ENCODE data around the gene REV1. TPM values are rescaled to one million over a fixed set of nuclear protein-coding genes. Genes with fewer than 3 reads are reported as not detected.

REV1 gene
- total and polyA plus RNA-seq, 2 of the 8 experiments (the other 6 are each of a cell fraction or from before 2014, with no cell fraction given), result 16.6 to 34.3 TPM

DNA sequence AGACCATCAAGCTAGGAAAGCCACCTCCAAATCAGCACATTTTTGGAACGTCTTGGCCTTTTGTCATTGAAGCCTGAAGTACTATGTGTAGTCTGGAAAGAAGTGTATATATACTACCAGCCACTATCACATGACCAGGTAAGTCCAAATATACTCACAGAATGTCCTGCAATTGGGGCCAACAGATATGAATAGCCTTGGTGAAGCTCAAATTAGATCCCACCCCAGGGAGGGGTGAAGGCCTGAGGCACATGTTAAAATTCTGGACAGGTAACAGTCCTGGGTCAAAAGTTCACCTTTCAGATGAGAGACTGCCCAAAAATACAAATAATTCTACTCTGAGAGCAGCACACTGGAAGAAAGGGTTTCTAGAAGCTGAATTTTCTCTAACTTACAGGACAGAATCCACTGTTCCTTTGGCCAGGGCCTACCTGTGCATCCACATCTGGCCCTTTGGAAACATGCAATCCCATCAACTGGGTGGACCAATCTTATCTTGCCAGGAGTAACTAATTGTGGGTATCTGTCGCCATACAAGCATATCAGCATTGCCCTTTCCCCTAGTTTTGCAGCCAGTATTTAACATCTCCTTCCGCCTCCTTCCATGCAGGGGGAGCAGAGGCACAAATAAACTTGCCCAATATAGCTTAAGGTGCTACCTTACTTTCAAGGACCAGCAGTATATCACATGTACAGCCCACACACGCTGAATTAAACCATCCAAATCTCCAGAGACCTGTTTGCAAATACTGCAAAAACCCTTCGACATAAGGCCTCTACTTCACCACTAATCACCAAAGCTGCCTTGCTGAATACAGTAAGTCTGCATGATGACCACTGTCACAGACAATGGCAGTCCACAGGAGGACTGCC is 84.8 kb downstream of the REV1 start:
- Histone ChIP-seq H2BK12ac (ENCODE audit: low read depth, low read length) (no peak overlapping the region), H3K9me3 (ENCODE audit: insufficient read depth in 2 of 2, low read depth in 1 of 2, low read length in 1 of 2) (no peaks in the 10 kb centered on the region), H3K36me3 (ENCODE audit: control insufficient read depth in 2 of 4, insufficient read depth in 4 of 4, low read length in 3 of 4) (peaks cover 4 to 78% (median 43%) of the 10 kb centered on the region in 4 experiments), H3K27ac (ENCODE audit: low read depth, low read length) (no peak overlapping the region), H2BK15ac (ENCODE audit: low read length) (no peak overlapping the region), H3K9ac (replicated peaks in 1 of 4; ENCODE audit: extremely low read depth in 1 of 4, low read depth in 3 of 4, low read length in 3 of 4) (no peak overlapping the region), H3K4me2 (ENCODE audit: insufficient read depth in 1 of 2, low read depth in 2 of 2, low read length in 2 of 2) (no peak overlapping the region), H3K4me1 (replicated peaks in 1 of 4; ENCODE audit: control insufficient read depth in 3 of 4, insufficient read depth in 4 of 4, low read length in 3 of 4) (peaks cover 0 to 4% (median 2%) of the 10 kb centered on the region in 4 experiments; a peak in 4 of 7 replicates), H3K79me1 (ENCODE audit: low read depth, low read length) (no peaks in the 10 kb centered on the region), H3K23me2 (ENCODE audit: low read depth, low read length) (no peaks in the 10 kb centered on the region), H2BK5ac (ENCODE audit: low read depth, low read length) (no peak overlapping the region), H2BK20ac (ENCODE audit: low read length) (no peak overlapping the region), H4K91ac (replicated peaks; ENCODE audit: insufficient read length, low read length) (no peak overlapping the region), H3K23ac (ENCODE audit: insufficient read length) (no peak overlapping the region), H4K20me1 (replicated peaks in 1 of 2; ENCODE audit: control insufficient read depth in 1 of 2, insufficient read depth in 2 of 2, low read length in 2 of 2) (no peaks in the 10 kb centered on the region), H3K4ac (replicated peaks; ENCODE audit: insufficient read length, low read depth, low read length) (no peak overlapping the region), H4K8ac (ENCODE audit: extremely low read depth, insufficient read depth, low read length) (no peak overlapping the region), H3K18ac (ENCODE audit: extremely low read depth, low read length) (no peak overlapping the region), H4K5ac (ENCODE audit: insufficient read length, low read depth, low read length) (no peak overlapping the region), H3K14ac (ENCODE audit: insufficient read length) (no peak overlapping the region), H2BK120ac (replicated peaks; ENCODE audit: low read depth, low read length) (no peak overlapping the region), H3K27me3 (replicated peaks in 1 of 4; ENCODE audit: control insufficient read depth in 3 of 4, extremely low read depth in 1 of 4, insufficient read depth in 3 of 4, low read length in 3 of 4) (no peaks in the 10 kb centered on the region), H2AK5ac (ENCODE audit: low read depth, low read length) (no peak overlapping the region), H3K56ac (replicated peaks; ENCODE audit: insufficient read length, low read depth, low read length) (no peak overlapping the region), H3K4me3 (ENCODE audit: extremely low read depth in 1 of 4, insufficient read depth in 2 of 4, low read depth in 3 of 4, low read length in 4 of 4) (no peak overlapping the region), H3K79me2 (ENCODE audit: control insufficient read depth in 1 of 2, insufficient read depth in 2 of 2, low read length in 2 of 2) (no peaks in the 10 kb centered on the region), H2AFZ (ENCODE audit: low read length) (no peak overlapping the region)
- DNase-seq (ENCODE audit: low read depth in 1 of 2, low spot score in 2 of 2) (no peak), FAIRE-seq (no peak)
- ChIA-PET CTCF (ENCODE audit: partially characterized antibody) (interaction anchor here (0.9 to 1.9 kb wide), 5 partner anchors 9 to 86 kb away, joined by 3 to 5 read pairs (median 3); partner anchors contain the start of genes EIF5B and TXNDC9), POLR2A (ENCODE audit: partially characterized antibody) (interaction anchor here (1.0 kb wide), 1 partner anchor 39 kb away, joined by 4 read pairs; no protein-coding TSS in a partner anchor)
- TF ChIP-seq POLR2A (IDR thresholded peaks at IDR 0.05; ENCODE audit: control extremely low read depth in 1 of 2, low read depth in 2 of 2, low read length in 2 of 2) (peak in 1 of 2 experiments; percentile 71; a peak in 2 of 3 replicates), POLR2AphosphoS5 (IDR thresholded peaks at IDR 0.05; ENCODE audit: low read depth, low read length) (peak; percentile 47; the same call in 1 of the 2 replicates), CTBP2 (IDR thresholded peaks at IDR 0.05; ENCODE audit: borderline replicate concordance, insufficient read depth, insufficient read length, low read length) (no peak)
- WGBS, 2 experiments (ENCODE audit: extremely low coverage in 1 of 2, insufficient coverage in 1 of 2, insufficient read length in 1 of 2, insufficient replicate concordance in 2 of 2, low coverage in 1 of 2, low lambda C conversion rate in 2 of 2, missing lambda C conversion rate in 1 of 2), result 90% methylated on average over 5 of the region's 5 CpGs; no CpG with 5 or more reads in 1 of the 2 experiments

All from H1 (cell line).